Measurements from ENCODE around the gene GFPT1.

Gene GFPT1

DNA sequence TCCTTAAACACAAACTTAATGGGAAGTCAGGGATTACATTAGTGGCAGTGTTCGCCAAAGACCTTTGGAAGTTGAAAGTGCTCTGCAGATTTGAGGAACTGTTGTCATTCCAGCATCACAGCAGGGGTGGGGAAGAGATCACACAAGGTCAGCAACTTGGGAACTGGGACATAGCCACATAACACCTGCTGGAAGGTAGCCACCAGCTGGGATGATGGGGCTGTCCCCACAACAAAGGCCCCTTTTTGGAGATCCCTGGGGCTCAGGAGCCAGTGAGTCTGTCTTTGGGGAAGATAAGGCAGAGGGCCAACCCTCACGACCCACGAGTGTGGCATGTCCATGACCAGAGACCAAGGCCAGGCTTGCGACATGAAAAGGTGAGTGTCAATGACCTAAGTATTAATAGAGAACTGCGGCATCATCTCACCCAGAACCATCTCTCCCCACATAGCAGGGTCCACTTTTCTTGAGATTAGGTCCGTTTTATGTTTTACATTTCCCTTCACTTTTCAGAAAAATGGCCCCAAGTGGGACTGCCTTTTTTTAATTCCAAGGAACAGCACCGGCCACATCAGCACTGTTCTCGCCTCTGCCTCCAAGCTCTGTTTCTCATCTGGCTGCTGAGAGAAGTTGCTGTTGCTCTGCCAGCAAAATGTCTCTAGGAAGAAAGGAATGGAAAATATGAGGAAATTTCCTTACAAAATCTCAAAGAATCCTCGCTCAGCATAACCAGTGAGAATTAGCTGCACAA, 106.9 kb downstream of the GFPT1 start:
- Histone ChIP-seq H3K4me2 (ENCODE audit: low read length) (no peak overlapping the region), H3K9ac (no peak overlapping the region), H2AFZ (no peak overlapping the region), H3K27me3 (ENCODE audit: control insufficient read depth, insufficient read depth, low read length) (no peaks in the 10 kb centered on the region), H3K36me3 (ENCODE audit: control insufficient read depth, insufficient read depth, low read length) (no peaks in the 10 kb centered on the region), H3K4me1 (no peaks in the 10 kb centered on the region), H3K79me2 (no peaks in the 10 kb centered on the region), H3K9me3 (ENCODE audit: control insufficient read depth, low read length) (no peaks in the 10 kb centered on the region), H3K4me3 (ENCODE audit: low read depth, low read length) (no peak overlapping the region), H3K27ac (no peak overlapping the region)
- no peak for TF ChIP-seq CTCF (IDR thresholded peaks at IDR 0.05)

DNA sequence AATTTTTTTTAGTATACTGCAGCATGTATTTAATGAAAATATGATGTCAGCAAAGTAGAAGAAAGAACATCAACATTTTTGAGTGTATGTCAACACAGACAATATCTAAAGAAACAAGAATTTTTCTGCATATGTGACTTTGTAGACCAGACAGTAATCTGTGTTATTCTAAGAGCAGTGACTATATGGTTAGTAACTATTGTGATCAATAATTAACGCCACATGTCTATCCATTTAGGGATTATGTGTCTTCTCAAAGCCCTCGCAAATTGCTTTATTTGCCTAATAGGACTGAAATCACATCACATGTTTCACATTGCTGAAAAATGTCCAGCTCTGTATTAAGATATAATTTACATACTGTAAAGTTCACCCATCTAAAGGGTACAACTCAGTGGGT, 107.8 kb downstream of the GFPT1 start:
- H3K27me3 ChIP-seq (ENCODE audit: control insufficient read depth, insufficient read depth, low read length), result no peaks in the 10 kb centered on the region
- no peak overlapping the region for H2AFZ ChIP-seq
- H3K4me2 ChIP-seq (ENCODE audit: low read length), result no peak overlapping the region
- no peaks in the 10 kb centered on the region for H3K9me3 ChIP-seq (ENCODE audit: control insufficient read depth, low read length)
- H3K9ac ChIP-seq, result no peak overlapping the region
- TF ChIP-seq CTCF (IDR thresholded peaks at IDR 0.05), result no peak
- no peaks in the 10 kb centered on the region for H3K79me2 ChIP-seq
- H3K4me1 ChIP-seq, result no peaks in the 10 kb centered on the region
- no peak overlapping the region for H3K27ac ChIP-seq
- no peak overlapping the region for H3K4me3 ChIP-seq (ENCODE audit: low read depth, low read length)
- no peaks in the 10 kb centered on the region for H3K36me3 ChIP-seq (ENCODE audit: control insufficient read depth, insufficient read depth, low read length)

GRCh38 chr2:69278366-69278765, 108.7 kb downstream of the GFPT1 start:
- H3K27ac ChIP-seq, result no peak overlapping the region
- H3K79me2 ChIP-seq, result no peaks in the 10 kb centered on the region
- H3K36me3 ChIP-seq (ENCODE audit: control insufficient read depth, insufficient read depth, low read length), result no peaks in the 10 kb centered on the region
- no peak overlapping the region for H3K4me2 ChIP-seq (ENCODE audit: low read length)
- H3K27me3 ChIP-seq (ENCODE audit: control insufficient read depth, insufficient read depth, low read length), result no peaks in the 10 kb centered on the region
- H3K9me3 ChIP-seq (ENCODE audit: control insufficient read depth, low read length), result no peaks in the 10 kb centered on the region
- H3K9ac ChIP-seq, result no peak overlapping the region
- no peak for TF ChIP-seq CTCF (IDR thresholded peaks at IDR 0.05)
- no peaks in the 10 kb centered on the region for H3K4me1 ChIP-seq
- H2AFZ ChIP-seq, result no peak overlapping the region
- no peak overlapping the region for H3K4me3 ChIP-seq (ENCODE audit: low read depth, low read length)

DNA sequence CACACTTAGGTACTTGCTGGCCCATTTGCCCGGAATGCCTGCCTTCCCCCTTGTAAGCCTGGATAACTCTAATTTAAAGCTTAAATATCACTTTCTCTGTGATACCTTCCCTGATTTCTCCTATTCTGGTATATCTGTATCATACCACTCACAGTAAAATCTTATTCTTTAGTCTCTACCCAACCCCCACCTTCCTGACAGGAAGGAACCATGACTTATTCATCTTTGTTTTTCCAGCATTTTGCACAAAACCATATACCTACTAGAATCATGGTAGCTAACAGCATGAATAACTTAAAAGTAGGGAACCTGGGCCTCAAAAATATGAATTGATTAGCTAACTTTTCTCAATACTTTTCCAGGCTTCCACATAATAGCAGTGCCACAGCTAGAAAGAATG, 111.5 kb downstream of the GFPT1 start:
- no peaks in the 10 kb centered on the region for H3K79me2 ChIP-seq
- no peak for TF ChIP-seq CTCF (IDR thresholded peaks at IDR 0.05)
- no peak overlapping the region for H3K9ac ChIP-seq
- H3K36me3 ChIP-seq (ENCODE audit: control insufficient read depth, insufficient read depth, low read length), result no peaks in the 10 kb centered on the region
- no peak overlapping the region for H2AFZ ChIP-seq
- H3K4me3 ChIP-seq (ENCODE audit: low read depth, low read length), result no peak overlapping the region
- no peak overlapping the region for H3K27ac ChIP-seq
- H3K4me1 ChIP-seq, result no peaks in the 10 kb centered on the region
- no peak overlapping the region for H3K4me2 ChIP-seq (ENCODE audit: low read length)
- H3K27me3 ChIP-seq (ENCODE audit: control insufficient read depth, insufficient read depth, low read length), result no peaks in the 10 kb centered on the region
- no peaks in the 10 kb centered on the region for H3K9me3 ChIP-seq (ENCODE audit: control insufficient read depth, low read length)

Measured in parathyroid adenoma (tissue), 2 donors.